K562 (cell line): ENCODE data around the gene ZFAND6. TPM values are rescaled to one million over a fixed set of nuclear protein-coding genes. Genes with fewer than 3 reads are reported as not detected.

ENCODE experiments used
- BRF1 ChIP-seq: IDR thresholded peaks from 3 replicates; pipeline ENCODE4 v1.6.1; 2011; ENCODE audit warnings: borderline replicate concordance, mild to moderate bottlenecking; ENCODE audit not compliant: insufficient read length; ENCODE audit errors: extremely low read depth
- ELF2 ChIP-seq: fragments of 250-450 bp; sonication (Bioruptor Pico); IDR thresholded peaks from 2 replicates; pipeline ENCODE4 v1.5.0; 2021; ENCODE audit warnings: mild to moderate bottlenecking
- ERF ChIP-seq: fragments of 450-650 bp; formaldehyde crosslinking; IDR thresholded peaks from 2 replicates; pipeline ENCODE4 v1.4.0; 2020; ENCODE audit warnings: mild to moderate bottlenecking, mixed read lengths
- GATAD2B ChIP-seq: fragments of 450-650 bp; IDR thresholded peaks from 2 replicates; pipeline ENCODE4 v1.6.1; 2017; ENCODE audit warnings: mild to moderate bottlenecking, borderline replicate concordance
- HMG20A ChIP-seq: fragments of 450-650 bp; formaldehyde crosslinking; conservative IDR thresholded peaks from 2 replicates; pipeline ENCODE4 v1.4.0; 2020; ENCODE audit warnings: mild to moderate bottlenecking, mixed read lengths
- RBFOX2 ChIP-seq: fragments of 200-400 bp; formaldehyde crosslinking; IDR thresholded peaks from 2 replicates; pipeline ENCODE4 v1.6.1; 2017; ENCODE audit warnings: low read depth, mild to moderate bottlenecking, low read length, moderate library complexity
- TCF7L2 ChIP-seq: fragments of 150-350 bp; IDR thresholded peaks from 2 replicates; pipeline ENCODE4 v1.6.1; 2016; ENCODE audit warnings: low read depth, mild to moderate bottlenecking, low read length, moderate library complexity
- THAP12 ChIP-seq: fragments of 250-450 bp; sonication (Bioruptor Pico); IDR thresholded peaks from 2 replicates; pipeline ENCODE4 v1.9.0; 2021; ENCODE audit warnings: mild to moderate bottlenecking, inconsistent platforms
- ZMIZ1 ChIP-seq, 2 experiments: fragments of 150-350 bp in 1 of 2; IDR thresholded peaks; 2 replicates each; pipeline ENCODE4 v1.6.1; 2012 to 2016; ENCODE audit warnings: low read depth in 2 of 2, low read length in 2 of 2, mild to moderate bottlenecking in 1 of 2, moderate library complexity in 1 of 2
- ZNF551 ChIP-seq: fragments of 250-450 bp; sonication (Bioruptor Pico); IDR thresholded peaks from 2 replicates; pipeline ENCODE4 v1.5.0; 2021; ENCODE audit warnings: mild to moderate bottlenecking, moderate library complexity
- ZNF830 ChIP-seq: fragments of 250-450 bp; sonication (Bioruptor Pico); IDR thresholded peaks from 2 replicates; pipeline ENCODE4 v1.5.0; 2021; ENCODE audit warnings: mild to moderate bottlenecking
- polyA plus RNA-seq, 8 experiments: library from polyadenylated mRNA; depleted of rRNA in 4 of 8; stranded (reverse) in 5 of 8; unstranded in 3 of 8; fragments of >200 nt; fragmentation: Nextera tagmentation in 2 of 8; fragmentation: Illumina TruSeq in 1 of 8; extraction: Ambion mirVana in 2 of 8; extraction: Trizol in 1 of 8; gene quantifications; 2 replicates each; pipeline versions ENCODE4 v1.2.1 to v1.2.3, GENCODE V29; 2011 to 2014; ENCODE audit warnings: inconsistent platforms in 1 of 8, missing spikeins in 1 of 8
- total RNA-seq, 7 experiments: library from RNA; depleted of rRNA in 6 of 7; stranded (reverse); fragments of >200 nt in 6 of 7; fragmentation: Illumina TruSeq in 2 of 7; extraction: Trizol in 2 of 7; gene quantifications; 2 replicates each; pipeline versions ENCODE4 v1.2.1 to v1.2.3, GENCODE V29; 2011 to 2021; ENCODE audit warnings: low replicate concordance in 1 of 7
- TF ChIP-seq, protein P1 (sequence below): fragments of 450-650 bp; formaldehyde crosslinking; IDR thresholded peaks from 2 replicates; pipeline ENCODE4 v1.4.0; 2020; ENCODE audit warnings: mild to moderate bottlenecking, moderate library complexity
- TF ChIP-seq, protein P2 (sequence below): sonication (generic); formaldehyde crosslinking; IDR thresholded peaks from 2 replicates; pipeline ENCODE4 v1.8.1; 2023; ENCODE audit warnings: missing genetic modification reagents, mild to moderate bottlenecking, borderline replicate concordance

Gene ZFAND6
- total and polyA plus RNA-seq, 9 of the 15 experiments (the other 6 are each of a cell fraction or from before 2014, with no cell fraction given), result 53.9 to 206 (median 88.9) TPM

GRCh38 chr15:80058851-80059785 is at the start of gene ZFAND6 (continued):
- TF ChIP-seq ZMIZ1 (IDR thresholded peaks at IDR 0.05; ENCODE audit: low read depth in 2 of 2, low read length in 2 of 2), result no peak
- TF ChIP-seq THAP12 (CRISPR knock-in tag), result 0 out of 2 replicates have a peak, but pooled peaks have one; percentile 18
- peak; percentile 48; the same call in 1 of the 2 replicates for TF ChIP-seq ZNF830 (CRISPR knock-in tag)
- TF ChIP-seq GATAD2B, result no peak
- TF ChIP-seq ELF2 (CRISPR knock-in tag), result no peak
- no peak for TF ChIP-seq TCF7L2
- TF ChIP-seq BRF1, result no peak
- TF ChIP-seq HMG20A (CRISPR knock-in tag), result no peak
- peak; percentile 93 for TF ChIP-seq RBFOX2
- TF ChIP-seq ERF, result peak; percentile 9; the same call in 1 of the 2 replicates
- no peak for TF ChIP-seq ZNF551
- TF ChIP-seq, protein P1, sequence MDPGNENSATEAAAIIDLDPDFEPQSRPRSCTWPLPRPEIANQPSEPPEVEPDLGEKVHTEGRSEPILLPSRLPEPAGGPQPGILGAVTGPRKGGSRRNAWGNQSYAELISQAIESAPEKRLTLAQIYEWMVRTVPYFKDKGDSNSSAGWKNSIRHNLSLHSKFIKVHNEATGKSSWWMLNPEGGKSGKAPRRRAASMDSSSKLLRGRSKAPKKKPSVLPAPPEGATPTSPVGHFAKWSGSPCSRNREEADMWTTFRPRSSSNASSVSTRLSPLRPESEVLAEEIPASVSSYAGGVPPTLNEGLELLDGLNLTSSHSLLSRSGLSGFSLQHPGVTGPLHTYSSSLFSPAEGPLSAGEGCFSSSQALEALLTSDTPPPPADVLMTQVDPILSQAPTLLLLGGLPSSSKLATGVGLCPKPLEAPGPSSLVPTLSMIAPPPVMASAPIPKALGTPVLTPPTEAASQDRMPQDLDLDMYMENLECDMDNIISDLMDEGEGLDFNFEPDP (CRISPR knock-in tag), result no peak
- TF ChIP-seq, protein P2, sequence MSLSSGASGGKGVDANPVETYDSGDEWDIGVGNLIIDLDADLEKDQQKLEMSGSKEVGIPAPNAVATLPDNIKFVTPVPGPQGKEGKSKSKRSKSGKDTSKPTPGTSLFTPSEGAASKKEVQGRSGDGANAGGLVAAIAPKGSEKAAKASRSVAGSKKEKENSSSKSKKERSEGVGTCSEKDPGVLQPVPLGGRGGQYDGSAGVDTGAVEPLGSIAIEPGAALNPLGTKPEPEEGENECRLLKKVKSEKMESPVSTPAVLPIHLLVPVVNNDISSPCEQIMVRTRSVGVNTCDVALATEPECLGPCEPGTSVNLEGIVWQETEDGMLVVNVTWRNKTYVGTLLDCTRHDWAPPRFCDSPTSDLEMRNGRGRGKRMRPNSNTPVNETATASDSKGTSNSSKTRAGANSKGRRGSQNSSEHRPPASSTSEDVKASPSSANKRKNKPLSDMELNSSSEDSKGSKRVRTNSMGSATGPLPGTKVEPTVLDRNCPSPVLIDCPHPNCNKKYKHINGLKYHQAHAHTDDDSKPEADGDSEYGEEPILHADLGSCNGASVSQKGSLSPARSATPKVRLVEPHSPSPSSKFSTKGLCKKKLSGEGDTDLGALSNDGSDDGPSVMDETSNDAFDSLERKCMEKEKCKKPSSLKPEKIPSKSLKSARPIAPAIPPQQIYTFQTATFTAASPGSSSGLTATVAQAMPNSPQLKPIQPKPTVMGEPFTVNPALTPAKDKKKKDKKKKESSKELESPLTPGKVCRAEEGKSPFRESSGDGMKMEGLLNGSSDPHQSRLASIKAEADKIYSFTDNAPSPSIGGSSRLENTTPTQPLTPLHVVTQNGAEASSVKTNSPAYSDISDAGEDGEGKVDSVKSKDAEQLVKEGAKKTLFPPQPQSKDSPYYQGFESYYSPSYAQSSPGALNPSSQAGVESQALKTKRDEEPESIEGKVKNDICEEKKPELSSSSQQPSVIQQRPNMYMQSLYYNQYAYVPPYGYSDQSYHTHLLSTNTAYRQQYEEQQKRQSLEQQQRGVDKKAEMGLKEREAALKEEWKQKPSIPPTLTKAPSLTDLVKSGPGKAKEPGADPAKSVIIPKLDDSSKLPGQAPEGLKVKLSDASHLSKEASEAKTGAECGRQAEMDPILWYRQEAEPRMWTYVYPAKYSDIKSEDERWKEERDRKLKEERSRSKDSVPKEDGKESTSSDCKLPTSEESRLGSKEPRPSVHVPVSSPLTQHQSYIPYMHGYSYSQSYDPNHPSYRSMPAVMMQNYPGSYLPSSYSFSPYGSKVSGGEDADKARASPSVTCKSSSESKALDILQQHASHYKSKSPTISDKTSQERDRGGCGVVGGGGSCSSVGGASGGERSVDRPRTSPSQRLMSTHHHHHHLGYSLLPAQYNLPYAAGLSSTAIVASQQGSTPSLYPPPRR (CRISPR knock-in tag), result no peak
